MM.1S (cell line): ENCODE results near the gene DNAJC27.

Source experiments
- EZH2 ChIP-seq: fragments of 300-600 bp; sonication (generic); optimal IDR thresholded peaks from 2 replicates; pipeline ENCODE3; 2017; ENCODE audit warnings: low read depth, mild to moderate bottlenecking, antibody characterized with exemption, low read length, mixed read lengths
- EZH2phosphoT487 ChIP-seq: fragments of 300-600 bp; sonication (generic); IDR thresholded peaks from 2 replicates; pipeline ENCODE4 v1.6.1; 2018; ENCODE audit warnings: antibody characterized with exemption, low read length
- TF ChIP-seq, protein P1 (sequence below): fragments of 300-600 bp; sonication (generic); IDR thresholded peaks from 2 replicates; pipeline ENCODE4 v1.5.1; 2016; ENCODE audit warnings: antibody characterized with exemption, low read length, mixed read lengths

GRCh38 chr2:24972315-24972961 lies 683 bp upstream of the DNAJC27 start:
- TF ChIP-seq, protein P1, sequence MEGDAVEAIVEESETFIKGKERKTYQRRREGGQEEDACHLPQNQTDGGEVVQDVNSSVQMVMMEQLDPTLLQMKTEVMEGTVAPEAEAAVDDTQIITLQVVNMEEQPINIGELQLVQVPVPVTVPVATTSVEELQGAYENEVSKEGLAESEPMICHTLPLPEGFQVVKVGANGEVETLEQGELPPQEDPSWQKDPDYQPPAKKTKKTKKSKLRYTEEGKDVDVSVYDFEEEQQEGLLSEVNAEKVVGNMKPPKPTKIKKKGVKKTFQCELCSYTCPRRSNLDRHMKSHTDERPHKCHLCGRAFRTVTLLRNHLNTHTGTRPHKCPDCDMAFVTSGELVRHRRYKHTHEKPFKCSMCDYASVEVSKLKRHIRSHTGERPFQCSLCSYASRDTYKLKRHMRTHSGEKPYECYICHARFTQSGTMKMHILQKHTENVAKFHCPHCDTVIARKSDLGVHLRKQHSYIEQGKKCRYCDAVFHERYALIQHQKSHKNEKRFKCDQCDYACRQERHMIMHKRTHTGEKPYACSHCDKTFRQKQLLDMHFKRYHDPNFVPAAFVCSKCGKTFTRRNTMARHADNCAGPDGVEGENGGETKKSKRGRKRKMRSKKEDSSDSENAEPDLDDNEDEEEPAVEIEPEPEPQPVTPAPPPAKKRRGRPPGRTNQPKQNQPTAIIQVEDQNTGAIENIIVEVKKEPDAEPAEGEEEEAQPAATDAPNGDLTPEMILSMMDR, result no peak
- TF ChIP-seq EZH2 (no peak), EZH2phosphoT487 (no peak)
